Bronchial epithelial cell (primary cell): ENCODE measurements around the gene RASSF6. TPM values are rescaled to one million over a fixed set of nuclear protein-coding genes. Genes with fewer than 3 reads are reported as not detected.
A peak's percentile ranks its signal among the peaks of the same experiment; 100 is the strongest.
"Not testable (repeated sequence)": the region's sequence is repeated elsewhere in the genome, so short reads cannot be mapped to it uniquely, and the experiment has no call there.

Experiments
- DNase-seq: peaks from one replicate; pipeline ENCODE4 v3.0.0-alpha.2; 2010; ENCODE audit warnings: low read depth
- FAIRE-seq: peaks from 2 replicates; lab custom pipeline; 2011; peaks lifted over from hg19 to GRCh38; lab: Jason Lieb, UNC
- H3K27me3 ChIP-seq: 2 replicates; pipeline ENCODE4 v1.5.1; 2011; ENCODE audit warnings: low read length; ENCODE audit not compliant: control insufficient read depth, insufficient read depth
- H3K36me3 ChIP-seq: 2 replicates; pipeline ENCODE4 v1.5.1; 2011; ENCODE audit warnings: low read length; ENCODE audit not compliant: control insufficient read depth, insufficient read depth
- H3K4me3 ChIP-seq: 2 replicates; pipeline ENCODE4 v1.5.1; 2011; ENCODE audit warnings: mild to moderate bottlenecking, low read depth, low read length, control low read depth
- total RNA-seq: library from RNA; depleted of rRNA; stranded (reverse); fragments of >200 nt; gene quantifications from 2 replicates; pipeline ENCODE4 v1.2.1, GENCODE V29; 2014
- TF ChIP-seq, protein P1 (sequence below): IDR thresholded peaks from 2 replicates; pipeline ENCODE4 v1.5.1; 2011; ENCODE audit warnings: mild to moderate bottlenecking, moderate library complexity, low read length, control low read depth, inconsistent platforms; ENCODE audit not compliant: insufficient read depth, severe bottlenecking

Gene RASSF6, protein sequence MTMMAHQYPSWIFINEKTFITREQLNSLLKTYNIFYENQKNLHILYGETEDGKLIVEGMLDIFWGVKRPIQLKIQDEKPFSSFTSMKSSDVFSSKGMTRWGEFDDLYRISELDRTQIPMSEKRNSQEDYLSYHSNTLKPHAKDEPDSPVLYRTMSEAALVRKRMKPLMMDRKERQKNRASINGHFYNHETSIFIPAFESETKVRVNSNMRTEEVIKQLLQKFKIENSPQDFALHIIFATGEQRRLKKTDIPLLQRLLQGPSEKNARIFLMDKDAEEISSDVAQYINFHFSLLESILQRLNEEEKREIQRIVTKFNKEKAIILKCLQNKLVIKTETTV
- 7.4 and 14.8 TPM in 2 replicates for total RNA-seq

DNA sequence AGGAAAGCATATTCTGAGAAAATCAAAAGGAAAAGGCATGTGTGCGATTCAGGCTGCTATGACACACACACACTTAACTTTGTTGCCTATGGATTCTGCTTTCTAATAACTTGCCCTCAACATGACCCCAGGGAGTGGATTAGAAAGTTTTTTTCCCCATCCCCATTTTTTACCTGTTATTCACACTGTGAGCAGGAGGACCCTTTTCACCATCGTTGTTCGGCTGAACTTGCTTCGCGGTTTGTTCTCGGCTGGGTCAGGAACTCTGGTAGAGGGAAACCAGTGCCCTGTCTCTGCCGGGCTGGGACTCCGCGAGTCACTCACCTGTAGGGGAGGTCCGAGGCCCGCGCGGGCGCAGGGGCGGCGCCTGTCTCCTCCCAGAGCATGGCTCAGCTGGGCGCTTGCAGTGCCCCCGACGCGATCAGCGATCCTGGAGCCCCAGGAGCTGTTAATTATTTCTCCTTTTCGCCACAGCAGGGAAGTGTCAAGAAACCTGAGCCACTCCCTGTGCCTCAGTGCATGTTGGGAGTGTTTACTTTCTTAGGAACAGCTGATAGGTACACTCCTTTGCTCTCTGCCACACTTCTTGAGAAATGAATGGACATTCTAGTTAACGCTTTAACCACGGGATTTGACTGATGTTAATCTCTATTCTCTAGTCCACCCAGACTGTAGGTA, at the start of gene RASSF6:
TSS of gene RASSF6 (minus strand) at position 322 of the 678 bp plus-strand sequence. CDS start 8,641 bp downstream, outside the sequence.
- Histone ChIP-seq H3K27me3 (no peaks in the 10 kb centered on the region), H3K4me3 (peak within 1 kb of the TSS; percentile 46), H3K36me3 (peaks cover 1% of the 10 kb centered on the region)
- DNase-seq (peak; percentile 88), FAIRE-seq (peak; percentile 50)
- TF ChIP-seq, protein P1, sequence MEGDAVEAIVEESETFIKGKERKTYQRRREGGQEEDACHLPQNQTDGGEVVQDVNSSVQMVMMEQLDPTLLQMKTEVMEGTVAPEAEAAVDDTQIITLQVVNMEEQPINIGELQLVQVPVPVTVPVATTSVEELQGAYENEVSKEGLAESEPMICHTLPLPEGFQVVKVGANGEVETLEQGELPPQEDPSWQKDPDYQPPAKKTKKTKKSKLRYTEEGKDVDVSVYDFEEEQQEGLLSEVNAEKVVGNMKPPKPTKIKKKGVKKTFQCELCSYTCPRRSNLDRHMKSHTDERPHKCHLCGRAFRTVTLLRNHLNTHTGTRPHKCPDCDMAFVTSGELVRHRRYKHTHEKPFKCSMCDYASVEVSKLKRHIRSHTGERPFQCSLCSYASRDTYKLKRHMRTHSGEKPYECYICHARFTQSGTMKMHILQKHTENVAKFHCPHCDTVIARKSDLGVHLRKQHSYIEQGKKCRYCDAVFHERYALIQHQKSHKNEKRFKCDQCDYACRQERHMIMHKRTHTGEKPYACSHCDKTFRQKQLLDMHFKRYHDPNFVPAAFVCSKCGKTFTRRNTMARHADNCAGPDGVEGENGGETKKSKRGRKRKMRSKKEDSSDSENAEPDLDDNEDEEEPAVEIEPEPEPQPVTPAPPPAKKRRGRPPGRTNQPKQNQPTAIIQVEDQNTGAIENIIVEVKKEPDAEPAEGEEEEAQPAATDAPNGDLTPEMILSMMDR = peak; percentile 10

- Histone ChIP-seq H3K27me3 (no peaks in the 10 kb centered on the region), H3K4me3 (no peak overlapping the region), H3K36me3 (no peaks in the 10 kb centered on the region)
- FAIRE-seq (no peak), DNase-seq (no peak)
- TF ChIP-seq, protein P1 = no peak
Observed at GRCh38 chr4:73669410-73670183, 49.4 kb upstream of the RASSF6 start.

DNA sequence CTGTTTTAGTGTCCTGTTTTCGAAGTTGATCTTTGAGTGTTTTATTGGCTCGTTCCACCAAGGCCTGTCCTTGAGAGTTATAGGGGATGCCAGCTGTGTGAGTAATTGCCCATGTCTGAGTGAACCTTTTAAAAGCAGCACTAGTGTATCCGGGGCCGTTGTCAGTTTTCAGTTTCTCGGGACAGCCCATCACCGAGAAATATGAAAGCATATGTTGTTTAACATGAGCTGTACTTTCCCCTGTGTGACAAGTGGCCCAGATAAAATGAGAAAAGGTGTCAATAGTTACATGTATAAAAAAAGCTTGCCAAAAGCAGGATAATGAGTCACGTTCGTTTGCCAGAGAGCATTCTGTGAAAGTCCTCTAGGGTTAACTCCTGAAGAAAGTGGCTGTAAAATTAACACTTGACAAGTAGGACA, 48.6 kb upstream of the RASSF6 start:
- no peaks in the 10 kb centered on the region for H3K27me3 ChIP-seq
- TF ChIP-seq, protein P1 = no peak
- H3K4me3 ChIP-seq = no peak overlapping the region
- FAIRE-seq (no peak), DNase-seq (peak; percentile 63)
- H3K36me3 ChIP-seq = no peaks in the 10 kb centered on the region

- not testable (repeated sequence) for H3K4me3 ChIP-seq, H3K36me3 ChIP-seq, H3K27me3 ChIP-seq, FAIRE-seq, DNase-seq
Observed at GRCh38 chr4:73665924-73666323, 45.7 kb upstream of the RASSF6 start.

GRCh38 chr4:73664470-73664869, 44.2 kb upstream of the RASSF6 start:
- Histone ChIP-seq H3K36me3 (no peaks in the 10 kb centered on the region), H3K27me3 (no peaks in the 10 kb centered on the region), H3K4me3 (no peak overlapping the region)
- FAIRE-seq = no peak
- TF ChIP-seq, protein P1 = no peak
- DNase-seq = no peak

- H3K4me3 ChIP-seq = no peak overlapping the region
Observed at GRCh38 chr4:73663576-73663975, 43.3 kb upstream of the RASSF6 start.

More at GRCh38 chr4:73663576-73663975, 43.3 kb upstream of the RASSF6 start:
- H3K27me3 ChIP-seq = no peaks in the 10 kb centered on the region
- no peak for DNase-seq
- no peak for FAIRE-seq
- TF ChIP-seq, protein P1 = no peak
- H3K36me3 ChIP-seq = no peaks in the 10 kb centered on the region
